Right lobe of liver (tissue), 6 donors: Measurements from ENCODE around the gene CRNN. TPM values are rescaled to one million over a fixed set of nuclear protein-coding genes. Genes with fewer than 3 reads are reported as not detected.

ENCODE experiments used
- ATAC-seq, 4 donors: fragments of 200-7000 bp; cut with Tn5 transposase; one replicate each; pipeline ENCODE4 v1.9.1; 2020; ENCODE audit warnings: mild to moderate bottlenecking in 4 of 4, moderate library complexity in 4 of 4
- DNase-seq, 3 donors: peaks; one replicate each; pipeline ENCODE4 v3.0.0-alpha.2; 2020
- H3K27ac ChIP-seq, 3 donors: fragments of 200-600 bp; one replicate each; pipeline ENCODE4 v1.8.0; 2022
- H3K27me3 ChIP-seq, 2 donors: fragments of 200-600 bp; one replicate each; pipeline ENCODE4 v1.8.0; 2022
- H3K36me3 ChIP-seq, 4 donors: fragments of 200-600 bp; sonication (generic) in 1 of 4; one replicate each; pipeline versions ENCODE4 v1.5.1 to v1.8.0; 2017 to 2022; ENCODE audit warnings: control low read depth in 1 of 4
- H3K4me1 ChIP-seq, 4 donors: fragments of 200-600 bp; sonication (generic) in 1 of 4; one replicate each; pipeline versions ENCODE4 v1.5.1 to v1.8.0; 2017 to 2022; ENCODE audit warnings: control low read depth in 1 of 4
- H3K4me3 ChIP-seq, 3 donors: fragments of 200-600 bp; one replicate each; pipeline ENCODE4 v1.8.0; 2022
- H3K9me3 ChIP-seq, 4 donors: fragments of 200-600 bp; sonication (generic) in 1 of 4; one replicate each; pipeline versions ENCODE4 v1.5.1 to v1.8.0; 2017 to 2022; ENCODE audit warnings: control low read depth in 1 of 4
- POLR2A ChIP-seq: fragments of 450-650 bp; IDR thresholded peaks from one replicate; pipeline ENCODE4 v1.6.1; 2017; ENCODE audit warnings: antibody characterized with exemption, mild to moderate bottlenecking
- WGBS: methylation state at CpG from one replicate; pipeline ENCODE4 v1.1.6; 2018; ENCODE audit warnings: low coverage, low lambda C conversion rate; ENCODE audit not compliant: insufficient coverage; ENCODE audit errors: missing lambda C conversion rate; 5-methylcytosine and 5-hydroxymethylcytosine counted together
- intact Hi-C, 2 donors: fragments of 100-400 bp; cut with DNase I; formaldehyde crosslinking; loops; one replicate each; pipeline versions ENCODE4 v1.11.2 to v1.14.1; 2022
- small RNA-seq, 2 experiments: library from RNA; depleted of rRNA; stranded (forward); fragments of <200 nt; gene quantifications; one replicate each; pipeline ENCODE3, GENCODE V24; 2016
- total RNA-seq, 6 experiments: library from RNA; depleted of rRNA in 2 of 6; stranded (reverse); fragments of >200 nt in 2 of 6; fragmentation: NEBNext Ultra II Directional in 3 of 6; extraction: Animal tissue kit (Norgen Biotek cat#: 25700) in 3 of 6; gene quantifications; one replicate each; pipeline versions ENCODE4 v1.1.0 to v1.2.4, GENCODE V29; 2016 to 2023
- TF ChIP-seq, protein P1 (sequence below), 4 donors: fragments of 200-600 bp in 3 of 4; fragments of 450-650 bp in 1 of 4; IDR thresholded peaks; one replicate each; pipeline versions ENCODE4 v1.5.1 to v1.8.0; 2016 to 2022; ENCODE audit warnings: antibody characterized with exemption in 4 of 4, mild to moderate bottlenecking in 2 of 4
- donor health status: DM: no; HTN: yes; CAD: no.
- donor health status: DM: no; HTN: no; CAD: no.
- donor health status: DM: no; HTN: no; CAD: no.
- donor health status: DM: no; HTN: yes; CAD: no.
- donor health status: DM: no; HTN: yes; CAD: no.

The CRNN gene
- total RNA-seq, 6 experiments from 2014 or later, result not detected

DNA sequence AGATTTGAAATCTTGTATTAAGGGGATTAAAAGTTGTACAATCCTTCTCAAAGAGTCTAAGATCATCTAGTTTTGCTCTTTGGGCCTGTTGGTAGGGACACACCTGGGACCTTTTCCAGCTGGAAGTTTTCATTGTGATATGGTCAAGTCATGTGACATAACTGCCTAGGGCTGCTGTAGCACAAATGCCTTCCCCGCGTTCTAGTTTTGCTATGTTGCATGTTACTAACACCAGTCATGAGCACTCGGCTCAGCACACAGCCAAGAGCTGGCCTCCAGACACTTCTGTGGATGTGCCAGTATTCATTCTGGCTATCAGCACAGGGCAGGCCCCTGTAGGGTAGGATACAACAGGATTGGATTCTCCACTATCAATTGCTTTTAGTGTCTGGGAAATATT, 39.6 kb downstream of the CRNN start:
- no peak overlapping the region for H3K27ac ChIP-seq
- DNase-seq (no peak), ATAC-seq (no peak)
- no peak overlapping the region for H3K4me3 ChIP-seq
- H3K4me1 ChIP-seq, result no peaks in the 10 kb centered on the region
- TF ChIP-seq, protein P1, sequence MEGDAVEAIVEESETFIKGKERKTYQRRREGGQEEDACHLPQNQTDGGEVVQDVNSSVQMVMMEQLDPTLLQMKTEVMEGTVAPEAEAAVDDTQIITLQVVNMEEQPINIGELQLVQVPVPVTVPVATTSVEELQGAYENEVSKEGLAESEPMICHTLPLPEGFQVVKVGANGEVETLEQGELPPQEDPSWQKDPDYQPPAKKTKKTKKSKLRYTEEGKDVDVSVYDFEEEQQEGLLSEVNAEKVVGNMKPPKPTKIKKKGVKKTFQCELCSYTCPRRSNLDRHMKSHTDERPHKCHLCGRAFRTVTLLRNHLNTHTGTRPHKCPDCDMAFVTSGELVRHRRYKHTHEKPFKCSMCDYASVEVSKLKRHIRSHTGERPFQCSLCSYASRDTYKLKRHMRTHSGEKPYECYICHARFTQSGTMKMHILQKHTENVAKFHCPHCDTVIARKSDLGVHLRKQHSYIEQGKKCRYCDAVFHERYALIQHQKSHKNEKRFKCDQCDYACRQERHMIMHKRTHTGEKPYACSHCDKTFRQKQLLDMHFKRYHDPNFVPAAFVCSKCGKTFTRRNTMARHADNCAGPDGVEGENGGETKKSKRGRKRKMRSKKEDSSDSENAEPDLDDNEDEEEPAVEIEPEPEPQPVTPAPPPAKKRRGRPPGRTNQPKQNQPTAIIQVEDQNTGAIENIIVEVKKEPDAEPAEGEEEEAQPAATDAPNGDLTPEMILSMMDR (IDR thresholded peaks at IDR 0.05), result no peak
- no peak for TF ChIP-seq POLR2A
- H3K27me3 ChIP-seq, result no peaks in the 10 kb centered on the region
- no peaks in the 10 kb centered on the region for H3K36me3 ChIP-seq
- H3K9me3 ChIP-seq, result no peaks in the 10 kb centered on the region
- WGBS, result 90% methylated on average over 2 of the region's 3 CpGs
- intact Hi-C loops, result no loop called here

DNA sequence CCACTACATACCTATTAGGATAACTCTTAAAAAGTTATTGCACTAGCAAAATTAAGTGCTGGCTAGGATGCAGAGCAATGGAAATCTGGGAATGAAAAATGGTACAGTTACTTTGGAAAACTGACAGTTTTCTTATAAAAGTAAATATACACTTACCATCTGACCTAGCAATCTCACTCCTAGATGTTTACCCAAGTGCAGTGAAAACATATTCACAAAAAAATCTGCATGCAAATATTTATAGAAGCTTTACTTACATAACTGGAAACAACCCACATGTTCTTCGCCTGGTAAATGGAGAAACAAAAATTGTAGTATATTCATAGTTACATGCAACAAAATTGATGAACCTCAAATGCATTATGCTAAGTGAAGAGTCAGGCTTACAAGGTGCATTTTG, 41.4 kb downstream of the CRNN start:
- no peaks in the 10 kb centered on the region for H3K36me3 ChIP-seq
- no peak for TF ChIP-seq POLR2A
- TF ChIP-seq, protein P1 (IDR thresholded peaks at IDR 0.05), result no peak
- no peaks in the 10 kb centered on the region for H3K4me1 ChIP-seq
- WGBS, result 67% methylated on average over 1 of the region's 1 CpG
- ATAC-seq (no peak), DNase-seq (no peak)
- H3K9me3 ChIP-seq, result no peaks in the 10 kb centered on the region
- intact Hi-C loops, result no loop called here
- no peaks in the 10 kb centered on the region for H3K27me3 ChIP-seq
- no peak overlapping the region for H3K4me3 ChIP-seq
- no peak overlapping the region for H3K27ac ChIP-seq

DNA sequence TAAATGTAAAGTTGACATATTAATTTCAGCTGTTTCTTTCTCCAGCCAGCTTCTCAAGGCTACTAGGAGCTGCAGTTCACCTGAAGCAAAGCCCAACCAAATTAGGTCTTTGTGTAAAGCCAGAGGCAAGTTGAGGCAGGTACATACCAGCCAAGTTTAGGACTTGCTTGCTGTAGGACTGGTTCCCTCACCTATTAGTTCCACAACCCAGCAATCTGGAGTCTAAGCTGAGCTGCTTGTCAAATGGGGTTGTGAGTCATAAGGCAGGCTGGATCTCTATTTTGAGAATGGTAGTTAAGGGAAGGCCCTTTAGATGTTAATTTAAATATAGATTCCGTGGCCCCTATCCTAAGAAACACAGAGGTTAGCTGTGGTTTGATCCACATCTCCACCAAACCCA, 46.6 kb downstream of the CRNN start:
- Histone ChIP-seq H3K4me1 (no peaks in the 10 kb centered on the region), H3K9me3 (no peaks in the 10 kb centered on the region), H3K27ac (no peak overlapping the region), H3K36me3 (no peaks in the 10 kb centered on the region), H3K27me3 (no peaks in the 10 kb centered on the region), H3K4me3 (no peak overlapping the region)
- no peak for DNase-seq
- 17% methylated on average over 1 of the region's 1 CpG for WGBS
- no peak for ATAC-seq
- TF ChIP-seq POLR2A, result no peak
- TF ChIP-seq, protein P1 (IDR thresholded peaks at IDR 0.05), result no peak
- intact Hi-C loops, result no loop called here

DNA sequence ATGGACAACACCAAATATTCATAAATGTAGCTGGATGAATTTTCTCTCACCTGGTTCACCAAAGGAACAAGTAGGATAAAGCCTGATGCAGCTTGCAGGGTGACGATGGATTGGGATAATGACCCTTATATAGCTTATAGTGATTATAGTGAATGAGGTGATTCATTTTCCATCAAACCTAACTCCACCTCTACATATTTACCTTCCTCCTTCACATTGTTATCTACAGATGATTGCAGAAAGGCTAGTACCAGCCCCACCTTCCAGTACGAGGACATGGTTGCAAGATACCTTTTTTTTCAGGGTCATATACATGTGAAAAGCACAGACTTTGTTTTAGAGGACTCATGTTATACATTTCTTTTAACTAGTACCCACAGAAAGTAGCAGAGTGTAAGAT, 54.2 kb downstream of the CRNN start, which contains the start of gene FLG2:
Gene FLG2 (minus strand): TSS at position 101 of the 400 bp plus-strand sequence. CDS start 1,122 bp downstream, outside the sequence.
- Histone ChIP-seq H3K36me3 (no peaks in the 10 kb centered on the region), H3K4me1 (no peaks in the 10 kb centered on the region), H3K27ac (no peak within 1 kb of the TSS), H3K27me3 (no peaks in the 10 kb centered on the region), H3K9me3 (no peaks in the 10 kb centered on the region), H3K4me3 (no peak within 1 kb of the TSS)
- WGBS, result 68% methylated on average over 2 of the region's 2 CpGs
- TF ChIP-seq, protein P1 (IDR thresholded peaks at IDR 0.05), result no peak
- no peak for TF ChIP-seq POLR2A
- ATAC-seq, result no peak
- intact Hi-C loops, result no loop called here
- no peak for DNase-seq

Small RNA genes lying within 50 kb of the gene (small RNA-seq; reads per million reads assigned to genes)
- 0 reads per million in 2 experiments for gene HMGN3P1

Other genes with a start within 250 kb of the CRNN start
- not detected for gene HRNR, start 190.1 kb downstream of the CRNN start, total RNA-seq
- not detected for gene FLG, start 89.0 kb downstream of the CRNN start, total RNA-seq
- not detected for gene FLG2, start 54.3 kb downstream of the CRNN start, total RNA-seq
- gene LCE5A, start 96.5 kb upstream of the CRNN start, total RNA-seq, result not detected
- gene CRCT1, start 100.2 kb upstream of the CRNN start, total RNA-seq, result not detected
- not detected for gene LCE3E, start 152.5 kb upstream of the CRNN start, total RNA-seq
- not detected for gene LCE3D, start 166.3 kb upstream of the CRNN start, total RNA-seq
- gene LCE3C, start 186.0 kb upstream of the CRNN start, total RNA-seq, result not detected
- not detected for gene LCE3B, start 199.5 kb upstream of the CRNN start, total RNA-seq
- not detected for gene LCE3A, start 208.8 kb upstream of the CRNN start, total RNA-seq
- gene LCE2D, start 249.1 kb upstream of the CRNN start, total RNA-seq, result not detected